Breast epithelium (tissue), 3 donors: ENCODE measurements around the gene ATG2B.

Source experiments
- CTCF ChIP-seq, 3 donors: fragments of 450-650 bp; IDR thresholded peaks; one replicate each; pipeline ENCODE4 v1.5.1; 2016 to 2017; ENCODE audit warnings: antibody characterized with exemption in 3 of 3, mild to moderate bottlenecking in 3 of 3, moderate library complexity in 3 of 3
- POLR2AphosphoS5 ChIP-seq, 3 donors: sonication (generic); formaldehyde crosslinking; IDR thresholded peaks; one replicate each; pipeline ENCODE4 v1.6.1; 2017; ENCODE audit warnings: antibody characterized with exemption in 3 of 3

- no peak for TF ChIP-seq CTCF (IDR thresholded peaks at IDR 0.05)
- no peak for TF ChIP-seq POLR2AphosphoS5 (IDR thresholded peaks at IDR 0.05)
Observed at GRCh38 chr14:96384740-96385139, 21.6 kb upstream of the ATG2B start.
